Mucosa of stomach (tissue), 1 donor: ENCODE measurements around the gene AKR1C3.

Experiments
- H3K27me3 ChIP-seq: one replicate; pipeline ENCODE4 v1.7.0; 2013; ENCODE audit warnings: mild to moderate bottlenecking, low read length; ENCODE audit not compliant: control insufficient read depth, insufficient read depth
- H3K36me3 ChIP-seq: one replicate; pipeline ENCODE4 v1.7.0; 2013; ENCODE audit warnings: low read length; ENCODE audit not compliant: control insufficient read depth, insufficient read depth
- H3K4me1 ChIP-seq: one replicate; pipeline ENCODE4 v1.7.0; 2013; ENCODE audit warnings: mild to moderate bottlenecking, low read length; ENCODE audit not compliant: control insufficient read depth, insufficient read depth
- H3K4me3 ChIP-seq: one replicate; pipeline ENCODE4 v1.7.0; 2013; ENCODE audit warnings: low read length
- H3K9ac ChIP-seq: one replicate; pipeline ENCODE4 v1.7.0; 2013; ENCODE audit warnings: mild to moderate bottlenecking, low read length, moderate library complexity
- H3K9me3 ChIP-seq: one replicate; pipeline ENCODE4 v1.7.0; 2013; ENCODE audit warnings: mild to moderate bottlenecking, low read length, moderate library complexity; ENCODE audit not compliant: control insufficient read depth
- donor health status: Pancreatic carcinoma.

Gene AKR1C3

DNA sequence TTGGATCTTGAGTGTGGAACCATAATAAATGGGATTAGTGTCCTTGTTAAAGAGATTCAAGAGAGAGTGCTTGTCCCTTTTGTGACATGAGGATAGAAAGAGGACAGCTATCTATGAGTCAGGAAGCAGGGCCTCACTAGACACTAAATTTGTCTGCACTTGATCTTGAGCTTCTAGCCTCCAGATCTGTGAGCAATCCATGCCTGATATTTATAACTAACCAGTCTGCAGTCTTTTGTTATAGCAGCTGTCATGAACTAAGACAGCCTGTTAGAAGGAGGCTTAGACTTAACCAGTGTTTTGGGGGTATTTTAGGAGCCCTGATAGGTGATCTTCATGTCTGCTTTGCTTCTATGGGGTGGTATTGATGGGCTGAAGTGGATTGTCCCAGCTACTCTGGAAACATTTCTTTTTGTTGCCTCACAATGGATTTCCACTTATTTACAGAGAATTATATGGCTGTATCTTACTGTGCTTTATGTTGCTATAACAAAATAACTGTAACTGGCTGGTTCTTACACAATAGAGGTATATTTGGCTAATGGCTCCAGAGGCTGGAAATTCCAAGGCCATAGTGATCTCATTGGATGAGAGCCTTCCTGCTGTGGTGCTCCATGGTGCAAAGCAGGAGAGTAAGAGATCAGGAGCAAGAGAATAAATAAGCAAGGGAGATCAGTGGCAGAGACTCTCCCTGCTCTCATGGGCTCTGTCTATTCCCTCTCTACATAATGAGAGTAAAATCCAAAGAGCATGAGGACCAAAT, 23.4 kb upstream of the AKR1C3 start:
- H3K36me3 ChIP-seq: no peaks in the 10 kb centered on the region
- no peaks in the 10 kb centered on the region for H3K9me3 ChIP-seq
- H3K4me1 ChIP-seq: peaks cover 25% of the 10 kb centered on the region
- no peak overlapping the region for H3K4me3 ChIP-seq
- H3K27me3 ChIP-seq: no peaks in the 10 kb centered on the region
- H3K9ac ChIP-seq: no peak overlapping the region

DNA sequence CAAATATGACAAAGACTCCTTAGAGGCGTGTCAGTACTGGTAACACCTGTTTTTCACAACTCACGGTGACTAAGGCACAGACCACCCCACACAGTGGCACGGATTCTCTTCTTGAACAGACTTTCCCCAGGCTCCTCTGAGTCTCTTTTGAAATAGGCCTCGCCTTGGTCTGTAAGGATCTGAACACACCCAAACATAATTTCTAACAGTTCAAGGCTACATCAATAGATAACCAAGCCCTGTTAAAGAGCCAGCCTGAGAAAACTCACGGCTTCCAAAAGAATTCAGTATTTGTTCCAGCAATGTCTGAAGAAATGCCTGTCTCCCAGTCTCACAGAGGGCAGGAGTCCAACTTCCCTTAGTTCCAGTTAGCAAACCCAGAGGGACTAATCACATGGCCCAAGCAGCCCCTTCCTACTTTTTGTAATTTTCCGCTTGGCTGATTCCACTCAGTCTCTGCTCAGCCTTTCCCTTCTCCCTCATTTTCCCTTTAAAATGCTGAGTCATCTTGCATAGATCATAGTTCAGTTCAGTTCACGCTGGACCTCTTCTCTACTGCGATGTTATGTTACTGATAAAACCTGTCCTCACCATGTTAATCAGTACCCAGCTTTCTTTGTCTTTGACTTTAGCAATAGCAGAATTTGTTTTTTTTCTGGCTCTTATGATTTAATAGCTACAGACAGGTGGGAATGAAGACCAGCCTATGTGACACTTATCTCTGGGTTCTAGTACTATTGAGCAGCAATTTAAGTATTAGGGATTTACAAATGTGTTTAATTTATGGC, 22.6 kb upstream of the AKR1C3 start:
- Histone ChIP-seq H3K36me3 (no peaks in the 10 kb centered on the region), H3K9ac (no peak overlapping the region), H3K27me3 (no peaks in the 10 kb centered on the region), H3K4me3 (no peak overlapping the region), H3K9me3 (no peaks in the 10 kb centered on the region), H3K4me1 (peaks cover 25% of the 10 kb centered on the region)

DNA sequence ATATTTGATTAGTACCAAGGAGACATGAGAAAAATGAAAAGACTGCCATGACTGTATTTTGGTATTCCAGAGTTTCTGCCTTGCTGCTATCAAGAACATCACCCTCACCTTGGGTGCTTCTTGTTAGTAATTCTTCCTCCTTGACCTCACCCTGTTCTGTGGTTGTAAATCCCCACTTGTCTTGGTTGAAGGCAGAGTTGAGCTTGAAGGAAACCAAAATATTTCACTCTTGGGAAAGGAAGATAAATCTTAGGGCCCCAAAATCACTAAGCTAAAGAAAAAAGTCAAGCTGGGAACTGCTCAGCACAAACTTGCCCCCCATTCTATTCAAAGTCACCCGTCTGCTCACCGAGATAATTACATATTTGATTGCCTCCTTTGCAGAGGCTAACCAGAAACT, 20.6 kb upstream of the AKR1C3 start:
- Histone ChIP-seq H3K9me3 (no peaks in the 10 kb centered on the region), H3K27me3 (no peaks in the 10 kb centered on the region), H3K36me3 (no peaks in the 10 kb centered on the region), H3K4me3 (no peak overlapping the region), H3K4me1 (peaks cover 25% of the 10 kb centered on the region), H3K9ac (no peak overlapping the region)

DNA sequence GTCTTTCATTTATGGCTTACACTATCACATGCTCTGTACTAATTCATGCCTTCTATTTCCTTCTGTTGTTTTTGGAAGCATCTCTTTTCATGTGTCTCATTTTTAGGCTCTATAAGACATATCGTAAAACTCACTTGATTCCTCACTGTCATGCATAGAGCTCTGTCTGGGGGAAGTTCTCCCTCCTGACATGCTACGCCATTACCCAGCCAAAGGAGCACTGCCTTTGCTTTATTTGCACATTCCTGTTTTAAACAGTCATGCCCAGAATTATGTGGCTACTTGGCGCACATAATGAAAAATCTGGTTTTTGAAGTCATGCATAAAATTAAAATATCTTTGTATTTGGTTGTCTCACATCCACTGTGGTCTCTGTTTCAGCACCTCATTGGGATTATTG, 17.6 kb upstream of the AKR1C3 start:
- peaks cover 35% of the 10 kb centered on the region for H3K4me1 ChIP-seq
- no peaks in the 10 kb centered on the region for H3K27me3 ChIP-seq
- H3K4me3 ChIP-seq: no peak overlapping the region
- H3K9me3 ChIP-seq: no peaks in the 10 kb centered on the region
- H3K9ac ChIP-seq: no peak overlapping the region
- H3K36me3 ChIP-seq: no peaks in the 10 kb centered on the region

DNA sequence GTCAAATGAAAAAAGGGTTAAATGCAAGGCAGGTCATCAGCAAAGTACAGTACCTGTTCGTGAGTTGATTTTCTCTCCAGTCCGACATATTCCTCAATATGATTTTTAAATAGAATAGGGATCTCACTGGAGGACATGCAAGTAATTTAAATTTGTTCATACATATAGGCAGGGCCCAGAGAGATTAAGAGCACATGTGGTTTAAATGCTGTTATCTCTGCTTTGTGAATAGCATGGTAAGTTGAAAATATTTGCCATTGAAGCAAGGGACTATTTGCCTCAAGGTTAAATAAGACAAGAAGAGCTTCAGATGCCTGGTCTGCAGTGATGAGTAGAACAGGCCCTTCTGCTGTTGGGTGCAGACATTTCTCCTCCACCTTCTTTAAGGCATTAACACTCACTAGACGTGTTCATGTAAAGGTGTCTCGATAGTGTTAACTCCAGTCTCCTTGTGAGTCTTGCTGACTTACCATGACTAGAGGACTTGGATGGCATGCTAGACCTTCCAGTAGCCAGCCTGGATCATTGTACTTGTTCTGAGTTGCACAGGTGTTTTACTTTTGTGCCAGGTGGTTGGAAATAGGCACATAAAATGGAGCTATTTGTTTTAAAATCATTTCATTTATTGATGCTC, 15.6 kb upstream of the AKR1C3 start:
- Histone ChIP-seq H3K4me3 (no peak overlapping the region), H3K36me3 (no peaks in the 10 kb centered on the region), H3K9me3 (no peaks in the 10 kb centered on the region), H3K9ac (no peak overlapping the region), H3K4me1 (peaks cover 27% of the 10 kb centered on the region), H3K27me3 (no peaks in the 10 kb centered on the region)

DNA sequence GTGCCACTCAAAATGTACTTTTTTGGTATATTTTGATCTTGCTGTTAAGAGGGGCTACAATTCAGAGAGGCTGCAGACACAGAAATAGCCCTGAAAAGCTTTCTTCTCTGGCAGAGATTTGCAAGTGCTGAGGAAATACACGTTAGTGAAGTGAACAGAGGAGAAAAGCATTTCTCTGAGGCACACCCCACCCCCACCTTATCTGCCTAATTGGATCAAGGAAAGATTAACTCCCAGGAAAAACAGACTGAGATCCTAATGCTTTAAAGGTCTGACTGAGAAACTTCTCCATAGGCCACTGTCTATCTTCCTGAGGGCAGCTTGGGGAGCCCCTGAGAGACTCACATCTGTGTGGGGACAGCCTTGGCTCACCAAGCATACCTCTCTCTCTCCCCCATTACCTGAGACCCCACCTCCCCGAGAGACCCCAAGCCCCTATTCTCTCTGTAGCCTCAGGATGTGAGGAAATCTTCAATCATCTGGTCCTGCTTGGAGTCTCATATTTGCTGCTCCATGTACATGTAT, 14.8 kb upstream of the AKR1C3 start:
- H3K9ac ChIP-seq: no peak overlapping the region

DNA sequence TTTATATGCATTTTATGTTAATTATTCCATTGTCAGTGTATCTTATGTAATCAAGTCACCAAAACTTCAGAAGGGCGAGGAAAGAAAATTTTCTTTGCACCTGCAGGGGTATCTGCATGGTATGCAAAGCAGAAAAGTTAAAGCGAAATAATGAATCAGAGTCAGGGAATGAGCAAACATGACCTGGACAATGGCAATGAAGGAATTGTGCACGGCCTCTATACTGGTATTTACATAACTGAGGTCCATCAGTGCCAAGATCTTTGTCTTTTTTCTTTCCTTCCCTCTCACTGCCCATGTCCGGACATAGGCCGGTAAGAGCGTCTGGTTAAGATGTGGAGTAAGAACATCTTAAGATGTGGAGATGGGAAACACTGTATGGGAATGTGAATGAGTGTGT, 14.4 kb upstream of the AKR1C3 start:
- no peak overlapping the region for H3K9ac ChIP-seq
- H3K36me3 ChIP-seq: no peaks in the 10 kb centered on the region
- H3K27me3 ChIP-seq: no peaks in the 10 kb centered on the region
- H3K4me3 ChIP-seq: no peak overlapping the region
- no peaks in the 10 kb centered on the region for H3K9me3 ChIP-seq
- H3K4me1 ChIP-seq: peaks cover 27% of the 10 kb centered on the region

More for the DNA sequence above, 14.8 kb upstream of the AKR1C3 start:
- no peaks in the 10 kb centered on the region for H3K36me3 ChIP-seq
- H3K4me1 ChIP-seq: peaks cover 27% of the 10 kb centered on the region
- no peaks in the 10 kb centered on the region for H3K27me3 ChIP-seq
- no peaks in the 10 kb centered on the region for H3K9me3 ChIP-seq
- H3K4me3 ChIP-seq: no peak overlapping the region

DNA sequence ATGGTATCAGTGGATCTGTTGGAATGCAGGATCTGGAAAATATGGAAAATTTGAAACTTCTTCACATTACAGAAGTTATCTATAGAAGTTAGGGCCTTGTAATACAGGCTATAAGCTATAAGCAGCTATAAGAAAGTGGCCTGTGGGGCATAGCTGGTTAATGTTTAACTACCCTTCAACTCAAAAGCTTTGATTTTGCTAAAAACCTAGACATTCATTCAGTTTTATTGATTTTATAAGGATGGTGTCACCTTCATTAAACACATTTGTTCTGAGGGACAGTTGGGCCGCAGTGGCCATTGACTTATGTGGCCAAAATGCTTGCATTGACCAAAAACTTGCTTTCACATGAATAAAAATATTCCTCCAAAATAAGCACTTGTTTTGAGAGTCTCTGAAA, 13.1 kb upstream of the AKR1C3 start:
- Histone ChIP-seq H3K9me3 (no peaks in the 10 kb centered on the region), H3K4me3 (no peak overlapping the region), H3K27me3 (no peaks in the 10 kb centered on the region), H3K36me3 (no peaks in the 10 kb centered on the region), H3K4me1 (peaks cover 27% of the 10 kb centered on the region), H3K9ac (no peak overlapping the region)

DNA sequence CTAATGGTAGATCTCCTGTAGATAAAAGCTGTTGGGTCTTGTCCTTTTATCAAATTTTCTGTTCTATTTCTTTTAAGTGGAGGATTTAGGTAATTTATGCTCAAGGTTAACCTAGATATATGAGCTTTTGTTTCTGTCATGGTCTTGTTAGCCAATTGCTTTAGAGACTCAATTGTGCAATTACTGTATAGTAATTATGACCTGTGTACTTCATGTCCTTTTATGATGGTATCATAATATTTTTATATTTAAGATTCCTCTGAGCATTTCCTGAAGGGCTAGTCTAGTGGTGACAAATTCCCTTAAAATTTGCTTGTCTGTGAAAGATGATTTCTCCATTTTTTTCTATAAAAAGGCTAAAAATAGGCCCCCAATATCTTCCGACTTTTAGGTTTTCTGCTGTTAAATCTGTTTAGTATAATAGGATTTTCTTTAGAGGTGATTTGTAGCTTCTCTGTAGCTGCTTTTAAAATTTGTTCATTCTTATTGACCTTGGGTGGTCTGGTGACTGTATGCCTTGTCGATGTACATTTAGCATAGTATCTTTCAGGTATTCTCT, 5.4 kb upstream of the AKR1C3 start:
- no peaks in the 10 kb centered on the region for H3K27me3 ChIP-seq
- H3K4me3 ChIP-seq: no peak overlapping the region
- peaks cover 4% of the 10 kb centered on the region for H3K4me1 ChIP-seq
- H3K9ac ChIP-seq: no peak overlapping the region
- H3K9me3 ChIP-seq: no peaks in the 10 kb centered on the region
- H3K36me3 ChIP-seq: no peaks in the 10 kb centered on the region

DNA sequence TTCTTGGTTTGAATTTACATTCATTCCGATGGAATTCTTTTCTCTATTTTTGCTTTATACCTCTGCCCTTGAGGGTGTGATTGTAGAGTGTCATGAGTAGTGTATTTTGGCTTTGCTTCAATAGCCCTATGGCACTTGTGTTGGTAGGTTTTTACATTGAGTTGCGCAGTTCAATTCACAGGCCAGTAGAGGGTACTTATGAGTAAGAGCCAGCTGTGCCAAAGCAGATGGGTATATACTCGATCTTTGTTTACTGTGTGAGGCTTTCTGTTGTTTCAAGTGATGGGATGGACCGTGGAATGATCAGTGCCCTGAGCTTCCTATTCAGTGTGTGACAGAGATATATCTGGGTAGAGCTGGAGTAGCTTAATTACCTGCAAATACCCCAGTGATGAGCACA, 4.3 kb upstream of the AKR1C3 start:
- no peak overlapping the region for H3K9ac ChIP-seq
- H3K4me1 ChIP-seq: peaks cover 4% of the 10 kb centered on the region
- no peaks in the 10 kb centered on the region for H3K27me3 ChIP-seq
- H3K4me3 ChIP-seq: no peak overlapping the region
- no peaks in the 10 kb centered on the region for H3K9me3 ChIP-seq
- no peaks in the 10 kb centered on the region for H3K36me3 ChIP-seq

DNA sequence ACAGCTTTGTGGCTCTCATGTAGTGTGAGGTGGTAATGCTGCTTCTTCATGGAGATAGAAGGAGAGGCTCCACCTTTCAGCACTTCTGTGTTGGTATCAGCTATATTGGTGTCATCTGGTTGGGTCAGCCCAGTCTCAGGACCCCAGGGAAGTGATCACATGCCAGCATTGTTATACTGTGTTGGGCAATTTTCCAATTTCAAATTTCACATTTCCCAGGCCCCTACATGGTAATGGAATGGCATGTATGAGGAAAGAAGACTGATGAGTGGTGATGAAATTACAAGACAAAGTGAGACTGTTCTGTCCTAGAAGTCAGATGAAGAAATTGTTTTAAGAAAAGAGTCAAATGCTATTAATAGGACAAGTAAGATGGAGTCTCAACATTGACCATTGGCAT, 3.7 kb upstream of the AKR1C3 start:
- Histone ChIP-seq H3K4me3 (no peak overlapping the region), H3K4me1 (peaks cover 4% of the 10 kb centered on the region), H3K9me3 (no peaks in the 10 kb centered on the region), H3K9ac (no peak overlapping the region), H3K27me3 (no peaks in the 10 kb centered on the region), H3K36me3 (no peaks in the 10 kb centered on the region)

DNA sequence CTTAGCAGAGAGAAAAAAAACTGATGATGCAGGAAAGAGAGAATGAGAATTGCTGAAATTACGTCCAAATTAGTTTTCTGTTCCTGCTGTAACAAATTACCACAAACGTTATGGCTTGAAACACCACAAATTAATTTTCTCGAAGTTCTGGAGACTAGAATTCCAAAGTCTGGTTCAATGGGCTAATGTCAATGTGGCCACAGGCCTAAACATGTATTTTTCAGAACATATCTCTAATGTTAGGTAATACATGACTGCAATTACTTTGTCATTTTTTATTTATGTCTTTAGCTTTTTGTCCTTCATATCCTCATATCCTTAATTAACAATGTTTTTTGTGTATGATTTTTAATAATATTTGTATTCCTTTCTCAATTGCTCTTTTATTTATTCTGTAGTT, 3.0 kb upstream of the AKR1C3 start:
- no peak overlapping the region for H3K9ac ChIP-seq
- H3K36me3 ChIP-seq: no peaks in the 10 kb centered on the region
- no peaks in the 10 kb centered on the region for H3K27me3 ChIP-seq
- H3K4me1 ChIP-seq: peaks cover 4% of the 10 kb centered on the region
- H3K4me3 ChIP-seq: no peak overlapping the region
- H3K9me3 ChIP-seq: no peaks in the 10 kb centered on the region
